GM18508 (cell line): ENCODE measurements around the gene TFR2.

ENCODE experiments used
- ATAC-seq: cut with Tn5 transposase; IDR thresholded peaks from one replicate; pipeline ENCODE4 v1.9.1; 2021; ENCODE audit warnings: moderate number of reproducible peaks; ENCODE audit not compliant: insufficient read depth, unreplicated experiment

TFR2 gene

GRCh38 chr7:100575746-100576383, 65.5 kb downstream of the TFR2 start:
- no peak for ATAC-seq

- no peak for ATAC-seq
Measured at GRCh38 chr7:100575206-100575631, 66.1 kb downstream of the TFR2 start.

- no peak for ATAC-seq
Measured at GRCh38 chr7:100574362-100575205, 66.8 kb downstream of the TFR2 start.

GRCh38 chr7:100573691-100574361, 67.5 kb downstream of the TFR2 start, which contains the start of gene SAP25:
TSS of gene SAP25 (minus strand) at chr7:100573900. CDS start at chr7:100573742, 158 bp downstream.
- ATAC-seq = no peak

GRCh38 chr7:100572949-100573675, 68.2 kb downstream of the TFR2 start:
- no peak for ATAC-seq

GRCh38 chr7:100572281-100572948, 68.9 kb downstream of the TFR2 start:
- no peak for ATAC-seq

- no peak for ATAC-seq
Measured at GRCh38 chr7:100571829-100572116, 69.6 kb downstream of the TFR2 start.

GRCh38 chr7:100570954-100571828, 70.2 kb downstream of the TFR2 start:
- ATAC-seq = no peak
